Measurements from ENCODE around the gene ASAH2.
"Not testable (repeated sequence)": the region's sequence is repeated elsewhere in the genome, so short reads cannot be mapped to it uniquely, and the experiment has no call there.

ASAH2 gene

GRCh38 chr10:50250096-50250854 is 1.0 kb downstream of the ASAH2 start:
- H3K4me1 ChIP-seq (ENCODE audit: control insufficient read depth, insufficient read depth, low read length): no peaks in the 10 kb centered on the region
- no peaks in the 10 kb centered on the region for H3K36me3 ChIP-seq (ENCODE audit: control insufficient read depth, insufficient read depth, low read length)
- H3K9me3 ChIP-seq (ENCODE audit: control insufficient read depth, insufficient read depth, low read depth, low read length): no peaks in the 10 kb centered on the region
- H3K27ac ChIP-seq (ENCODE audit: low read depth, low read length): no peak overlapping the region
- H3K27me3 ChIP-seq (ENCODE audit: control insufficient read depth, insufficient read depth, low read length): no peaks in the 10 kb centered on the region
- H3K4me3 ChIP-seq (ENCODE audit: low read depth, low read length): no peak overlapping the region
- H3K9ac ChIP-seq (ENCODE audit: low read length): no peak overlapping the region

GRCh38 chr10:50248598-50248997 is 2.7 kb downstream of the ASAH2 start:
- H3K4me1 ChIP-seq (ENCODE audit: control insufficient read depth, insufficient read depth, low read length): no peaks in the 10 kb centered on the region

GRCh38 chr10:50248062-50248461 is 3.3 kb downstream of the ASAH2 start:
- no peaks in the 10 kb centered on the region for H3K4me1 ChIP-seq (ENCODE audit: control insufficient read depth, insufficient read depth, low read length)
- H3K9ac ChIP-seq (ENCODE audit: low read length): no peak overlapping the region
- no peaks in the 10 kb centered on the region for H3K27me3 ChIP-seq (ENCODE audit: control insufficient read depth, insufficient read depth, low read length)
- H3K4me3 ChIP-seq (ENCODE audit: low read depth, low read length): no peak overlapping the region
- H3K36me3 ChIP-seq (ENCODE audit: control insufficient read depth, insufficient read depth, low read length): no peaks in the 10 kb centered on the region
- no peaks in the 10 kb centered on the region for H3K9me3 ChIP-seq (ENCODE audit: control insufficient read depth, insufficient read depth, low read depth, low read length)
- no peak overlapping the region for H3K27ac ChIP-seq (ENCODE audit: low read depth, low read length)

More at GRCh38 chr10:50248598-50248997, 2.7 kb downstream of the ASAH2 start:
- Histone ChIP-seq H3K36me3 (ENCODE audit: control insufficient read depth, insufficient read depth, low read length) (no peaks in the 10 kb centered on the region), H3K9me3 (ENCODE audit: control insufficient read depth, insufficient read depth, low read depth, low read length) (no peaks in the 10 kb centered on the region), H3K4me3 (ENCODE audit: low read depth, low read length) (no peak overlapping the region), H3K27ac (ENCODE audit: low read depth, low read length) (no peak overlapping the region), H3K9ac (ENCODE audit: low read length) (no peak overlapping the region), H3K27me3 (ENCODE audit: control insufficient read depth, insufficient read depth, low read length) (no peaks in the 10 kb centered on the region)

GRCh38 chr10:50244201-50244600 is 7.1 kb downstream of the ASAH2 start:
- Histone ChIP-seq H3K4me3 (ENCODE audit: low read depth, low read length) (no peak overlapping the region), H3K27ac (ENCODE audit: low read depth, low read length) (no peak overlapping the region), H3K36me3 (ENCODE audit: control insufficient read depth, insufficient read depth, low read length) (no peaks in the 10 kb centered on the region), H3K27me3 (ENCODE audit: control insufficient read depth, insufficient read depth, low read length) (peaks cover 3% of the 10 kb centered on the region; the same call in 1 of the 2 replicates), H3K9ac (ENCODE audit: low read length) (no peak overlapping the region), H3K4me1 (ENCODE audit: control insufficient read depth, insufficient read depth, low read length) (no peaks in the 10 kb centered on the region), H3K9me3 (ENCODE audit: control insufficient read depth, insufficient read depth, low read depth, low read length) (no peaks in the 10 kb centered on the region)

GRCh38 chr10:50242777-50243176 is 8.5 kb downstream of the ASAH2 start:
- H3K9me3 ChIP-seq (ENCODE audit: control insufficient read depth, insufficient read depth, low read depth, low read length): no peaks in the 10 kb centered on the region
- no peaks in the 10 kb centered on the region for H3K4me1 ChIP-seq (ENCODE audit: control insufficient read depth, insufficient read depth, low read length)
- no peak overlapping the region for H3K27ac ChIP-seq (ENCODE audit: low read depth, low read length)
- H3K4me3 ChIP-seq (ENCODE audit: low read depth, low read length): no peak overlapping the region
- H3K27me3 ChIP-seq (ENCODE audit: control insufficient read depth, insufficient read depth, low read length): peaks cover 3% of the 10 kb centered on the region; the same call in 1 of the 2 replicates
- no peak overlapping the region for H3K9ac ChIP-seq (ENCODE audit: low read length)
- no peaks in the 10 kb centered on the region for H3K36me3 ChIP-seq (ENCODE audit: control insufficient read depth, insufficient read depth, low read length)

- H3K27me3 ChIP-seq (ENCODE audit: control insufficient read depth, insufficient read depth, low read length); H3K9me3 ChIP-seq (ENCODE audit: control insufficient read depth, insufficient read depth, low read depth, low read length): not testable (repeated sequence)
These were observed 9.8 kb downstream of the ASAH2 start for GRCh38 chr10:50241478-50241877.

GRCh38 chr10:50234486-50234885 is 16.8 kb downstream of the ASAH2 start:
- Histone ChIP-seq H3K9ac (ENCODE audit: low read length) (no peak overlapping the region), H3K27me3 (ENCODE audit: control insufficient read depth, insufficient read depth, low read length) (peaks cover 6% of the 10 kb centered on the region; the same call in 1 of the 2 replicates), H3K4me3 (ENCODE audit: low read depth, low read length) (no peak overlapping the region), H3K9me3 (ENCODE audit: control insufficient read depth, insufficient read depth, low read depth, low read length) (no peaks in the 10 kb centered on the region), H3K36me3 (ENCODE audit: control insufficient read depth, insufficient read depth, low read length) (no peaks in the 10 kb centered on the region), H3K27ac (ENCODE audit: low read depth, low read length) (no peak overlapping the region), H3K4me1 (ENCODE audit: control insufficient read depth, insufficient read depth, low read length) (no peaks in the 10 kb centered on the region)

More at GRCh38 chr10:50241478-50241877, 9.8 kb downstream of the ASAH2 start:
- H3K4me3 ChIP-seq (ENCODE audit: low read depth, low read length); H3K27ac ChIP-seq (ENCODE audit: low read depth, low read length); H3K4me1 ChIP-seq (ENCODE audit: control insufficient read depth, insufficient read depth, low read length); H3K9ac ChIP-seq (ENCODE audit: low read length); H3K36me3 ChIP-seq (ENCODE audit: control insufficient read depth, insufficient read depth, low read length): not testable (repeated sequence)

GRCh38 chr10:50232261-50232639 is 19.1 kb downstream of the ASAH2 start:
- Histone ChIP-seq H3K27ac (ENCODE audit: low read depth, low read length) (no peak overlapping the region), H3K4me3 (ENCODE audit: low read depth, low read length) (no peak overlapping the region), H3K4me1 (ENCODE audit: control insufficient read depth, insufficient read depth, low read length) (no peaks in the 10 kb centered on the region), H3K9me3 (ENCODE audit: control insufficient read depth, insufficient read depth, low read depth, low read length) (no peaks in the 10 kb centered on the region), H3K36me3 (ENCODE audit: control insufficient read depth, insufficient read depth, low read length) (no peaks in the 10 kb centered on the region), H3K27me3 (ENCODE audit: control insufficient read depth, insufficient read depth, low read length) (peaks cover 4% of the 10 kb centered on the region; the same call in 1 of the 2 replicates), H3K9ac (ENCODE audit: low read length) (no peak overlapping the region)

- Histone ChIP-seq H3K36me3 (ENCODE audit: control insufficient read depth, insufficient read depth, low read length) (no peaks in the 10 kb centered on the region), H3K9me3 (ENCODE audit: control insufficient read depth, insufficient read depth, low read depth, low read length) (no peaks in the 10 kb centered on the region), H3K4me3 (ENCODE audit: low read depth, low read length) (no peak overlapping the region), H3K4me1 (ENCODE audit: control insufficient read depth, insufficient read depth, low read length) (no peaks in the 10 kb centered on the region), H3K9ac (ENCODE audit: low read length) (no peak overlapping the region), H3K27me3 (ENCODE audit: control insufficient read depth, insufficient read depth, low read length) (0 out of 2 replicates have a peak, but pooled peaks cover 2% of the 10 kb centered on the region), H3K27ac (ENCODE audit: low read depth, low read length) (no peak overlapping the region)
These were observed 19.6 kb downstream of the ASAH2 start for GRCh38 chr10:50231515-50232260.

GRCh38 chr10:50229460-50229859 is 21.9 kb downstream of the ASAH2 start:
- H3K4me3 ChIP-seq (ENCODE audit: low read depth, low read length): no peak overlapping the region
- H3K36me3 ChIP-seq (ENCODE audit: control insufficient read depth, insufficient read depth, low read length): no peaks in the 10 kb centered on the region
- H3K9ac ChIP-seq (ENCODE audit: low read length): no peak overlapping the region
- 0 out of 2 replicates have a peak, but pooled peaks cover 2% of the 10 kb centered on the region for H3K27me3 ChIP-seq (ENCODE audit: control insufficient read depth, insufficient read depth, low read length)
- H3K9me3 ChIP-seq (ENCODE audit: control insufficient read depth, insufficient read depth, low read depth, low read length): no peaks in the 10 kb centered on the region
- no peak overlapping the region for H3K27ac ChIP-seq (ENCODE audit: low read depth, low read length)
- H3K4me1 ChIP-seq (ENCODE audit: control insufficient read depth, insufficient read depth, low read length): no peaks in the 10 kb centered on the region

- H3K27me3 ChIP-seq (ENCODE audit: control insufficient read depth, insufficient read depth, low read length): 0 out of 2 replicates have a peak, but pooled peaks cover 2% of the 10 kb centered on the region
- no peaks in the 10 kb centered on the region for H3K9me3 ChIP-seq (ENCODE audit: control insufficient read depth, insufficient read depth, low read depth, low read length)
- no peak overlapping the region for H3K9ac ChIP-seq (ENCODE audit: low read length)
- no peak overlapping the region for H3K4me3 ChIP-seq (ENCODE audit: low read depth, low read length)
- H3K27ac ChIP-seq (ENCODE audit: low read depth, low read length): no peak overlapping the region
- H3K4me1 ChIP-seq (ENCODE audit: control insufficient read depth, insufficient read depth, low read length): no peaks in the 10 kb centered on the region
- H3K36me3 ChIP-seq (ENCODE audit: control insufficient read depth, insufficient read depth, low read length): no peaks in the 10 kb centered on the region
These were observed 22.6 kb downstream of the ASAH2 start for GRCh38 chr10:50228672-50229071.

All from HUES6 (cell line).